ENCODE measurements around the gene MEG3.
"Not testable (repeated sequence)": the region's sequence is repeated elsewhere in the genome, so short reads cannot be mapped to it uniquely, and the experiment has no call there.

- not testable (repeated sequence) for TF ChIP-seq TAF1, POLR2A (IDR thresholded peaks at IDR 0.05; ENCODE audit: low read depth, low read length)
These were observed 24.5 kb upstream of the MEG3 start for GRCh38 chr14:100801433-100801832.
